ENCODE data around the gene CD226.

The CD226 gene

GRCh38 chr18:69814861-69815385 is 132.8 kb downstream of the CD226 start:
- no peak for DNase-seq (ENCODE audit: low read depth)

GRCh38 chr18:69813559-69813958 is 134.1 kb downstream of the CD226 start:
- no peak for DNase-seq (ENCODE audit: low read depth)

DNA sequence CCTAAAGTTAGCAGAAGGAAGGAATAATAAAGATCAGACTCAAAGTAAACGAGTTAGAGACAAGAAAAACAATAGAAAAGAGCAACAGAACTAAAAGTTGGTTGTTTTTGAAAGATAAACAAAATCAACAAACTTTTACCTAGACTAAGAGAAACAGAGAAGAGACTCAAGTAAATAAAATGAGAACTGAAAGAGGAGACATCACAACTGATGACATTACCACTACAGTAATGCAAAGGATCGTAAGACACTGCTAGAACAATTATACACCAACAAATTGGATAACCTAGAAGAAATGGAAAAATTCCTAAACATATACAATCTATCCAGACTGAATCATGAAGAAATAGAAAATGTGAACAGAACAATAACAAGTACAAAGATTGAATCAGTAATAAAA is 139.3 kb downstream of the CD226 start:
- no peak for DNase-seq (ENCODE audit: low read depth)

DNA sequence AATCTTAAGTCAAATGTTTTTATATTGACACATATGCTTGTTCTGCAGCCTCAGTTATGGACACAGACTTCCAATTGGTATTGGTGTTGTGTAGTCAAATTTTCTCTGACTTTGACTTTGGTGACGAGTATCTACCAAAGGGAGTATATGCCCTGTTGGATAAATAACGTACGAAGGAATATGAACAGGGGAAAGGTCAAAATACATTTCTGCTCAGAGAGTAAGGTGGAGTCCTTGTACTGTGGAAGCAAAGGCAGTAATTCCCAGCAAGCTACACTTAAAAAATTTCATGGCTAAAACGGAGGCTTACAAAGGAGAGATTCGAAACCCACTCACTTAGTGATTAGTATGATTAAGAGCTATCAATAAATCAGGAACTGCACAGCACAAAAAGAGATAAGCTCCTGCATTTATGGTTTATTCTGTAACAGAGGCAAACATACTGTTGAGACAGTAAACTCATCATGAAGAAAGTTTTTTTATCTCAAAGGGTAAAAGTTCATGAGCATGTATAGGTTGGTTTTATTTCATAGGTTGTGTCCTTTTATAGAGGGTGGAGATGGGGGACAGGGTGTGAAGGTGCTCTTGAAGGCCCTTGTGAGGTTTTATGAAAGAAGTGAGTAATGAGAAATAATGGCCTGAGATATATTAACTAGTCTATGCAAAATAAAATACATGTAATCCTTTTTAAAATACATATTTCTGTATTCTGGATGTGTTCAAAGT is 142.7 kb downstream of the CD226 start:
- DNase-seq (ENCODE audit: low read depth) = no peak
